ENCODE measurements around the gene ELOF1.

The ELOF1 gene

GRCh38 chr19:11558881-11559828, at the start of gene ELOF1:
ELOF1 (minus strand) TSS chr19:11559230; CDS start chr19:11554347, 4,883 bp downstream.
- no peaks in the 10 kb centered on the region for H3K4me1 ChIP-seq (ENCODE audit: control insufficient read depth, insufficient read depth, low read length)
- peak within 1 kb of the TSS; percentile 10; the same call in 1 of the 2 replicates for H3K27ac ChIP-seq (ENCODE audit: extremely low read depth, low read depth, low read length)
- peaks cover 0 to 24% of the 10 kb centered on the region in 2 experiments; a peak in 2 of 3 replicates for H3K36me3 ChIP-seq (ENCODE audit: control insufficient read depth in 2 of 2, insufficient read depth in 1 of 2, low read length in 2 of 2)
- ChIA-PET CTCF (interaction anchor here (0.6 to 1.6 kb wide), 11 partner anchors 10 to 282 kb away, joined by 3 to 7 read pairs (median 3); no protein-coding TSS in a partner anchor), POLR2A (interaction anchor here (0.5 to 2.1 kb wide), 14 partner anchors 10 to 962 kb away, joined by 3 to 11 read pairs (median 4); partner anchors contain the start of genes ECSIT and SWSAP1)
- no peaks in the 10 kb centered on the region for H3K9me3 ChIP-seq (ENCODE audit: control insufficient read depth, insufficient read depth, low read depth, low read length)
- H3K4me3 ChIP-seq (ENCODE audit: low read depth, low read length): peak within 1 kb of the TSS; percentile 79
- TF ChIP-seq ZNF629 (tag by site-specific recombination; IDR thresholded peaks at IDR 0.05): peak; percentile 52
- TF ChIP-seq IKZF3 (tag by site-specific recombination; IDR thresholded peaks at IDR 0.05): peak; percentile 48; the same call in 1 of the 2 replicates
- TF ChIP-seq ZBTB11 (tag by site-specific recombination; conservative IDR thresholded peaks at IDR 0.05; ENCODE audit: low read depth): peak; percentile 96
- peak; percentile 71 for TF ChIP-seq ZNF10 (tag by site-specific recombination; IDR thresholded peaks at IDR 0.05)
- TF ChIP-seq ZBTB21 (tag by site-specific recombination; IDR thresholded peaks at IDR 0.05): 0 out of 2 replicates have a peak, but pooled peaks have one; percentile 27
- no peak for TF ChIP-seq ZFP41 (tag by site-specific recombination; IDR thresholded peaks at IDR 0.05; ENCODE audit: borderline replicate concordance)
- peak; percentile 9; the same call in 1 of the 2 replicates for TF ChIP-seq ZNF660 (tag by site-specific recombination; IDR thresholded peaks at IDR 0.05)
- peak; percentile 77; the same call in 1 of the 2 replicates for TF ChIP-seq ZBTB7A (tag by site-specific recombination; IDR thresholded peaks at IDR 0.05; ENCODE audit: low read depth)
- TF ChIP-seq BCL11B (tag by site-specific recombination; IDR thresholded peaks at IDR 0.05; ENCODE audit: low read depth): peak; percentile 24; the same call in 1 of the 2 replicates
- peak; percentile 79 for TF ChIP-seq PRDM10 (tag by site-specific recombination; IDR thresholded peaks at IDR 0.05)
- peak; percentile 95 for TF ChIP-seq PRDM1 (tag by site-specific recombination; IDR thresholded peaks at IDR 0.05)
- no peak for TF ChIP-seq ZNF571 (tag by site-specific recombination; IDR thresholded peaks at IDR 0.05)
- TF ChIP-seq EGR2 (tag by site-specific recombination; IDR thresholded peaks at IDR 0.05; ENCODE audit: low read depth): peak; percentile 86
- TF ChIP-seq ZNF600 (tag by site-specific recombination; IDR thresholded peaks at IDR 0.05): peak; percentile 61; the same call in 1 of the 2 replicates
- TF ChIP-seq ZNF610 (tag by site-specific recombination; IDR thresholded peaks at IDR 0.05; ENCODE audit: borderline replicate concordance): peak; percentile 84; the same call in 1 of the 2 replicates
- TF ChIP-seq ZNF514 (tag by site-specific recombination; IDR thresholded peaks at IDR 0.05): no peak
- TF ChIP-seq ZNF548 (tag by site-specific recombination; IDR thresholded peaks at IDR 0.05): no peak
- 0 out of 2 replicates have a peak, but pooled peaks have one; percentile 20 for TF ChIP-seq ZNF449 (tag by site-specific recombination; IDR thresholded peaks at IDR 0.05)
- 0 out of 2 replicates have a peak, but pooled peaks have one; percentile 27 for TF ChIP-seq MZF1 (tag by site-specific recombination; IDR thresholded peaks at IDR 0.05; ENCODE audit: borderline replicate concordance)
- TF ChIP-seq REST (tag by site-specific recombination; IDR thresholded peaks at IDR 0.05): peak; percentile 27; the same call in 1 of the 2 replicates
- no peak for TF ChIP-seq ZNF362 (tag by site-specific recombination; IDR thresholded peaks at IDR 0.05)
